Astrocyte (in vitro differentiated cells and primary cell): Measurements from ENCODE around the gene EEF2K.
"Not testable (repeated sequence)": the region's sequence is repeated elsewhere in the genome, so short reads cannot be mapped to it uniquely, and the experiment has no call there.

Experiments used
- CTCF ChIP-seq: IDR thresholded peaks from 2 replicates; pipeline ENCODE4 v1.5.1; 2011; ENCODE audit warnings: low read depth, mild to moderate bottlenecking, inconsistent platforms, low read length, moderate library complexity; ENCODE audit not compliant: insufficient read depth
- EZH2 ChIP-seq: IDR thresholded peaks from 2 replicates; pipeline ENCODE4 v1.6.1; 2012; ENCODE audit warnings: mild to moderate bottlenecking, low read length, inconsistent platforms; ENCODE audit not compliant: insufficient read depth

GRCh38 chr16:22172642-22173041 lies 33.4 kb upstream of the EEF2K start:
- TF ChIP-seq CTCF, EZH2: not testable (repeated sequence)
